ENCODE measurements around the gene FADS2.

The FADS2 gene

GRCh38 chr11:61854206-61854895 lies 26.3 kb downstream of the FADS2 start:
- TF ChIP-seq CTCF (IDR thresholded peaks at IDR 0.05; ENCODE audit: low read depth, low read length) (no peak), POLR2A (IDR thresholded peaks at IDR 0.05; ENCODE audit: extremely low read depth, insufficient read length) (no peak)
- no peak for DNase-seq (ENCODE audit: low read depth)
- H3K4me3 ChIP-seq (ENCODE audit: low read depth, low read length): no peak overlapping the region

DNA sequence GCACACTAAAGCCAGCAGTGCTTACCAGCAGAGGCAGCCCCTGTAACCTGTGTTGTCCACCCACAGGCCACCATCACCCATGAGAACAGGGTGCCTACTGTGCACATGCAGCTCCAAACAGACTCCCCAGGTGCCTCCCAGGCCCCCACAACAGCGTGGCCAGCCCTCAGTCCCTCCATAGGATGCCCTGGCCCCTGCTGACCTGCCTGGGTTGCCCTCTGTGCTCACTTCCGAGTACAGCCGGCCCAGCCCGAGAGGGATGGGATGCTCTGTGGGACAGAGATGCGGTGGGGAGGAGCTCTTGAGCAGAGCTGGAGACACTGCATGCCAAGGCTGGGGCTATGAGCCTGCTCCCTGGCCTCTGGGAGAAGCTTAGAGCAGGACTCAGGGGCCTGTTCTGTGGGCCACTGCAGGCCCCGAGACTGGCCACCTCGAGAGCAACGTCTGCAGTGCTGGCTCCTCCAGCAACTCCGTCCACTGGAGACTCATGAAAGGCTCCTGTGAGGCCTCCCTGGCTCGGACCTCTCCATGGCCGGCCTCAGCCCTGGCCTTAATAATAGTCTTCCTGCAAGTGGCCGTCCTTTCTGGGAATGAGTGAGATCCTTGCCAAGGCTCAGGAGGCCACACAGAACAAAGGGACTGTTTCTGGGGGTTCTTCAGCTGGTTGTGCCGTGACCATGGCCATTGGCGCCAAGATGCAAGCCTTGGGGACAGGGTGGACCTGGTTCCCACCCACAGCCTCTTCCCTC lies 27.0 kb downstream of the FADS2 start:
- DNase-seq (ENCODE audit: low read depth): no peak
- TF ChIP-seq MYC (IDR thresholded peaks at IDR 0.05; ENCODE audit: low read depth, low read length) (no peak), CTCF (IDR thresholded peaks at IDR 0.05; ENCODE audit: low read depth, low read length) (no peak), POLR2A (IDR thresholded peaks at IDR 0.05; ENCODE audit: extremely low read depth, insufficient read length) (no peak)
- no peak overlapping the region for H3K4me3 ChIP-seq (ENCODE audit: low read depth, low read length)

DNA sequence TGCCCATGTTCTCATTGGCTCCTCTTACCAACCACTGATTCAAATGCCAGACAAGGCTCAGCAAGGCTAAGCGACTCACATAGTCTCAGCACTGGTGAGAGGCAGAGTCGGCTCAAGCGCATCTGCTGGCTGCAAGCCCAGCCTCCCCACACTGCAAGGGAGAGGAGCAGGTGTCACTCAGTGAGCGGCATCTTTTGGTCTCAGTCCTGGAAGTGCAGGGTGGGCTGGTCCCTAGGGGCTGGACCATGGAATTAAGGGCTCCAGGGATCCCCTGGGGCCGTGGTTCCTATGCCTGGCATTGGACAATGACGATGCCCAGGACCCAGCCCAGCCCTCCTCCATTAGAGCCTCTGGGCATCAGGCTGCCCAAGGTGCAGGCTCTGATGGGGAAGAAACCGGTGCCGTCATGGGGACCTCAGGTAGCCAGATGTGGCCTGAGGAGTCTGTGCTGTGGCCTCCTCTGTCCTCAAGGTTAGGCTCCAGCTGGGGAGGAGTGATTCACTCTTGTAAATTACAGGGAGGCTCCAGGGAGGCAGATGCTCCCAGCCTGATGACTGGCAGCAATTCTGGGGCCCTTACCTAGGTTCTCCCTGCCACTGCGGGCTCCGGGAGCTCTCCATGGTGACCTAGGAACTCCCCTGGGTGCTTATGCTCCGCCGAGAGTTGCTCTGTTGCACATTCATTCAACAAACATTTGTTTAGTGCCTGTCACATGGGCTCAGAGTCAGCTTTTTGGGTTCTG lies 28.0 kb downstream of the FADS2 start:
- DNase-seq (ENCODE audit: low read depth): no peak
- TF ChIP-seq MYC (IDR thresholded peaks at IDR 0.05; ENCODE audit: low read depth, low read length) (no peak), CTCF (IDR thresholded peaks at IDR 0.05; ENCODE audit: low read depth, low read length) (no peak), POLR2A (IDR thresholded peaks at IDR 0.05; ENCODE audit: extremely low read depth, insufficient read length) (no peak)
- TF ChIP-seq, protein P1, sequence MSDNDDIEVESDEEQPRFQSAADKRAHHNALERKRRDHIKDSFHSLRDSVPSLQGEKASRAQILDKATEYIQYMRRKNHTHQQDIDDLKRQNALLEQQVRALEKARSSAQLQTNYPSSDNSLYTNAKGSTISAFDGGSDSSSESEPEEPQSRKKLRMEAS (IDR thresholded peaks at IDR 0.05; ENCODE audit: low read depth, low read length): no peak
- no peak overlapping the region for H3K4me3 ChIP-seq (ENCODE audit: low read depth, low read length)

DNA sequence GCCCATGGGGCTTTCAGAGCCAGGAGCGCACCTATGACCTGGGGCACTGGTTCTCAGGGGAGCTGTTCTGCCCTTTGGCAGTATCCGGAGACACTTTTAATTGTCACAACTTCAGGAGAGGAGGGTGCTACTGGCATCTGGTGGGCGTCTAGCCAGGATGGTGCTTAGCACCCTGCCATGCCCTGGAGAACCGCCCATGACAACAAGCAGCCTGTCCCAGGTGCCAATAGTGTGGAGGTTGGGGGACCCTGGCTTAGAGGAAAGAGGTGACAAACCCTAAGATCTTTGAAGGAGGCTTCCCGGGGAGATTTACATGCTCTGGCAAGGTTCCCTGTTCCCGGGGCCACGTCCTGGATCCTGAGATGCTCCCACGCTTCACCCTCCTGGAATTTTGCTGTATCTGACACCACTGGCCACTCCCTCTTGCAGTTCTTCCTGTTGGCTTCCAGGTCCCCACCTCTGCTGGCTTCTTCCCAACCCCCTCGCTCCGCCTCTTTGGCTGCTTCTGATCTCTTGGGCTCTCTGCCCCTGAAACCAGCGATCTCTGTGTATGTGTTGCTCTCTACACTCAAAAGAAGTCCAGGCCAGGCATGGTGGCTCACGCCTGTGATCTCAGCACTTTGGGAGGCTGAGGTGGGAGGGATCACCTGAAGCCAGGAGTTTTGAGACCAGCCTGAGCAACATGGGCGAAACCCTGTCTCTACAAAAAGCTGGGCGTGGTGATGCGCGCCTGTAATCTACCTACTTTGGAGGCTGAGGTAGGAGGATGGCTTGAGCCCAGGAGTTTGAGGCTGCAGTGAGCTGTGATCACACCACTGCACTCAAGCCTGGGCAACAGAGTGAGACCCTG lies 32.2 kb downstream of the FADS2 start:
- TF ChIP-seq CTCF (IDR thresholded peaks at IDR 0.05; ENCODE audit: low read depth, low read length) (no peak), POLR2A (IDR thresholded peaks at IDR 0.05; ENCODE audit: extremely low read depth, insufficient read length) (no peak)
- TF ChIP-seq, protein P1 (IDR thresholded peaks at IDR 0.05; ENCODE audit: low read depth, low read length): no peak
- no peak overlapping the region for H3K4me3 ChIP-seq (ENCODE audit: low read depth, low read length)
- DNase-seq (ENCODE audit: low read depth): no peak

DNA sequence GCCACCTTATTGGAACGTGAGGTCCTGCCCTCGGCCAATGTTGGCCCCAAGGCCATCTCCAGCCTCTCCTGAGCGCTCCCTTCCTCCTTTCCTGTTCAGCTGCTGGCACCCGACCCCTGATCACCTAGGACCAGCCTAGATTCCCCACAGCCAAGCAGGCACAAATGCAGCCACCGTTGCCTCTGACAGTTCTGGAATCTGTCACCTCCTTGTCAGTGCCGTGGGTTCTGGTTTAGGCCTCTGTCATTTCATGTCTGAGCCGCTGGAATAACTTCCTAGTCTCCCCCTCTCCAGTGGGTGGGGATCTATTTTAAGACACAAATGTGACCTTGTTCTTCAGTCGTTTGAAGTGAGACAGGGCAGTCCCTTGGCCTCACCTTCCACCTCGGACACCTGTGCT lies 33.5 kb downstream of the FADS2 start:
- TF ChIP-seq, protein P1 (IDR thresholded peaks at IDR 0.05; ENCODE audit: low read depth, low read length): no peak
- TF ChIP-seq MYC (IDR thresholded peaks at IDR 0.05; ENCODE audit: low read depth, low read length) (no peak), CTCF (IDR thresholded peaks at IDR 0.05; ENCODE audit: low read depth, low read length) (no peak), POLR2A (IDR thresholded peaks at IDR 0.05; ENCODE audit: extremely low read depth, insufficient read length) (no peak)
- DNase-seq (ENCODE audit: low read depth): no peak
- H3K4me3 ChIP-seq (ENCODE audit: low read depth, low read length): no peak overlapping the region

Data from NB4 (cell line).